Erythroblast (primary cell): ENCODE results near the gene IQGAP3.

Experiments used
- GATA1 ChIP-seq: IDR thresholded peaks from 2 replicates; pipeline ENCODE4 v1.6.1; 2011; ENCODE audit warnings: low read depth, mild to moderate bottlenecking, control low read depth, low read length, moderate library complexity
- POLR2A ChIP-seq: IDR thresholded peaks from 2 replicates; pipeline ENCODE4 v1.6.1; 2011; ENCODE audit warnings: mild to moderate bottlenecking, low read length

DNA sequence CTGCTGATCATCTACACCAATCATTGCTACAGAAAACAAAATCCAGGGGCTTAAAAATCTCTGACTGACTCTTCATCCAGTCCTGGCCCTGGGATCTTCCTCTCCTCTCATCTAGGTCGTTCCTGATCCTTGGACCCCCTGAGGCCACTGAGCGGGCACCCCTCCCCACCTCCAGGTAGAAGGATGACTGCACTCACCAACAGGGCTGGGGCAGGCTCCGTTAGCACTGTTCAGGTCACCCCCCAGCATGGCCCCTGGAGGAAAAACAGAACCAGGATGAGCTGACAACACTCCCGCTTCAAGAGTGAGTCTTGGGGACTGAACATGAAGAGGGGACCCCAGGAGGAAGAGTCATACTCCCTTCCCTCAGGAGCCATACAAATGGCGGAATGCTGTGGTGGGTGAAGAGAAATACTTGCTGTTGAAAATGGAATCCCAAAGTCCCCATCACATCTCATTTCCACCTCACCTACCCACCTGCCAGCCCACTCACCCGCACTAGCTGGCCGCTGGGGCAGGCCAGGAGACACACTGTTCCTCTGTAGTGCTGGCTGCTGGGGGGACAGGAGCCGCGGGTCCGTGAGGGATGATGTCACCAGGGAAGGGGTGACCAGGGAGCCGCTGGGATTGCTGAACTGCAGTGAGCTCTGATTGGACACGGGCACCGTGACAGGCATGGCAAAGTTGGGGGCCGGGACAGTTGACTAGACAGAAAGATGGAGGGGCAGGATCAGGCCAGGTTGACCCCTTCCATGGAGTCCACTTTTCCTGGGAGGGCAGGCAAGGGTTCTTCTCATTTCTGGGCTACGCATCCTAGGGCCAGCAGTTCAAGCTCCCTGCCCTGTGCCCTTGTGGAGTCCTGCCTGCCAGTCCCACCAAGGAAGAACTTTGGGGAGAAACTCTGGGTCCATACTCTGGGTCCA is 93.0 kb downstream of the IQGAP3 start:
- TF ChIP-seq POLR2A (no peak), GATA1 (no peak)
